ENCODE results near the gene MYO5A.

DNA sequence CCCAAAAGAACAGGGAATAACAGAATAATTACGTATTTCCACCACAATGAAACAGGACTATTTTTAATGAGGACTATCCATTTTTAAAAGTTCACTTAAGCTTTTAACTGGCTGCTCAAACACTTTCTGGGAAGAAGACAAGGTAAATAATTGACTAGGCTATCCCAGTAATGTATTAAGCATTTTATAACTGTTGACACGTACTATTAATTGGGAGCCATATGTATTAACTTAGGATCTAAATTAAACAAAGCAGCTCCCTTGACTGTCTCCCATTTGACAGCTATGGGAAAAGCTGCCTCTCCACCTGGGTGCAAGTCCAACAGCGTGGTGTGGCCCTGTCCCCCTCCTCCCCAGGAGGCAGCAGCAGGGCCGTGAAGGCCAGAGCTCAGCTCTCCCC lies 269.2 kb downstream of the MYO5A start:
- TF ChIP-seq, protein P1, sequence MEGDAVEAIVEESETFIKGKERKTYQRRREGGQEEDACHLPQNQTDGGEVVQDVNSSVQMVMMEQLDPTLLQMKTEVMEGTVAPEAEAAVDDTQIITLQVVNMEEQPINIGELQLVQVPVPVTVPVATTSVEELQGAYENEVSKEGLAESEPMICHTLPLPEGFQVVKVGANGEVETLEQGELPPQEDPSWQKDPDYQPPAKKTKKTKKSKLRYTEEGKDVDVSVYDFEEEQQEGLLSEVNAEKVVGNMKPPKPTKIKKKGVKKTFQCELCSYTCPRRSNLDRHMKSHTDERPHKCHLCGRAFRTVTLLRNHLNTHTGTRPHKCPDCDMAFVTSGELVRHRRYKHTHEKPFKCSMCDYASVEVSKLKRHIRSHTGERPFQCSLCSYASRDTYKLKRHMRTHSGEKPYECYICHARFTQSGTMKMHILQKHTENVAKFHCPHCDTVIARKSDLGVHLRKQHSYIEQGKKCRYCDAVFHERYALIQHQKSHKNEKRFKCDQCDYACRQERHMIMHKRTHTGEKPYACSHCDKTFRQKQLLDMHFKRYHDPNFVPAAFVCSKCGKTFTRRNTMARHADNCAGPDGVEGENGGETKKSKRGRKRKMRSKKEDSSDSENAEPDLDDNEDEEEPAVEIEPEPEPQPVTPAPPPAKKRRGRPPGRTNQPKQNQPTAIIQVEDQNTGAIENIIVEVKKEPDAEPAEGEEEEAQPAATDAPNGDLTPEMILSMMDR (IDR thresholded peaks at IDR 0.05; ENCODE audit: low read depth, low read length), result no peak
- TF ChIP-seq POLR2A (IDR thresholded peaks at IDR 0.05; ENCODE audit: extremely low read depth, insufficient read length), result no peak
- no peak for TF ChIP-seq MYC (IDR thresholded peaks at IDR 0.05; ENCODE audit: low read depth, low read length)

Data from NB4 (cell line).